ENCODE measurements around the gene SOD1.

The SOD1 gene

DNA sequence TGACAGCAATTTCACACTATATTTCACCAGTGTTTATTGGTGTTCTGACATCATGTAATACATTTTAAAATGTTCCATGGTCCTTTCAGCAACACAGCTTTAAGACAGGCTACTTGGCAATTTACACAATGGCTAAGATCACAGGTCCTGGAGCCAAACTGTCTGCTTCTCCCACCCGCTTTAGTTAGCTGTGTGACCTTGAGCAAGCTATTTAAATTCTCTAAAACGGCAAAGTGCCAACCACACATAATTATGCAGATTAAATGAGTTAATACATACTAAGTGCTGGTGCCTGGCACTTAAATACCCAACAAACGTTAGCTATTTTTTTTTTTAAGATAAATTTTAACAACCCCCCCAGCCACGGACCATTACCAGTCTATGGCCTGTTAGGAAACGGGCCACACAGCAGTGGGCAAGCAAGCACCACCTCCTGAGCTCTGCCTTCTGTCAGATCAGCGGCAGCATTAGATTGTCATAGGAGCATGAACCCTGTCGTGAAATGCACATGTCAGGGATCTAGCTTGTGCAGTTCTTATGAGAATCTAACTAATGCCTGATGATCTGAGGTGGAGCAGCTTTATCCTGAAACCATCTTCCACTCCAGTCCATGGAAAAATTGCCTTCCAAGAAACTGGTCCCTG lies 26.9 kb downstream of the SOD1 start:
- no peak for DNase-seq

DNA sequence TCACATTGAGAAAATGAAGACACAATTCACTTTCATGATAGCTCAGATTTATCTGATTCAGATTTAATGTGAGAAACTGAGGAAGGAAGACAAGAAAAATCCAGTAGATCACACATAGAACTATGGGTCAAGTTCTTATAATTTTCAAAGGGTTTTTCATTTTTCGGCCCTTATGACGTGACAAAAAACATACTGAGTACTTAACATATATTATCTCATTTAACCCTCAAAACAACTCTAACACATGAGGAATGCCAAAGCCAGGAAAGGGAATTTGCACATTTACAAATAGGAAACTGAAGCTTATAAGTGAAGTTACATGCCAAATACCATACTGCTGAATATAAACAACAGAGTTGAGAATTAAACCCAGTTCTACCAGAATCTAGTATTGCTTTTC lies 27.6 kb downstream of the SOD1 start:
- no peak for DNase-seq

DNA sequence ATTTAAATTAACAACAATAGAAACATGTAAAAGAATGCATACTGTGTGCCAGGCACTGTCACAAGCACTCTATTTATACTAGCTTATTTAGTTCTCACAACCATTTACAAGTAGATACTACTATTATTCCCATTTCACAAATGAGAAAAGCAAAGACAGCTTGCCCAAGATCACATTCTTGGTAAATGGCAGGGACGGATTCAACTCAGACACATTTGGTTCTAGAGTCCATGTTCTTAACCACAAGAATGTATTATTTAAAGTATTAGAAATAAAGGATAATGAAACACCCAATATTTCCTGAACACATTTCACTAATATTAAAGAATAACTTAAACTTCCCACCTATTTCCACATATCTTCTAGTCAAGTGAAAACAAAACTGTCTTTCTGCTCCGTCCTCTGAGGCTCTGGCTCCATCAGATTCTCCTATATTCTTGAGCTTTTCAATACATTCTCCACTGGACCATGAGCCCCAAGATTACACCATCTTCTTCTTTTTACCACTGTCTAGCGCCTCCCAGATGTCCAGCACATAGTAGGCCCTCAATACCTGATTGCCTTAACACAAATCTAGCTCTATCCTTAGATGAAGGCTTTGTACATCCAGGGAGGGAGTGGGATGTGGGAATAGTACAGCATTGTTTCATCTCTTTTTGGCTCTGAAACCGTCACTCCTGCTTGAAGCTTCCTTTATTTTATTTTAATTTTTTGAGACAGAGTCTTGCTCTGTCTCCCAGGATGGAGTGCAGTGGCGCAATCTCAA lies 29.3 kb downstream of the SOD1 start:
- no peak for DNase-seq

DNA sequence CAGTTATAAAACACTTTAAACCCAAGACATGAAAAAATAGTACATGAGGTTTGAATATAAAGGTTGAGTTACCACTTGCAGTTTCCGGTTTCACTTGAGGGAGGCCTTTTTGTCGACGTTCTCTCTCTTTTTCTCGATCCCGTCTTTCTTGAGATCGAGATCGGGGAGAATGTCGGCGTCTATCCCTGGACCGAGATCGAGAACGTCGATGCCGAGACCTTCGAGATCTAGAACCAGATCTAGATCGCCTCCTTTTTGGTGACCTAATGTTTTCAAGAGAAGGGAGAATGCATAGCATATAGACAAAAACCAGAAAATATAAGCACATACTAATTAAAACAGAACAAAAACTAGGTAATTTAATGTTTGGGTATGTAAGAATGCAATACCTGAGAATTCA lies 33.7 kb downstream of the SOD1 start:
- DNase-seq = no peak

DNA sequence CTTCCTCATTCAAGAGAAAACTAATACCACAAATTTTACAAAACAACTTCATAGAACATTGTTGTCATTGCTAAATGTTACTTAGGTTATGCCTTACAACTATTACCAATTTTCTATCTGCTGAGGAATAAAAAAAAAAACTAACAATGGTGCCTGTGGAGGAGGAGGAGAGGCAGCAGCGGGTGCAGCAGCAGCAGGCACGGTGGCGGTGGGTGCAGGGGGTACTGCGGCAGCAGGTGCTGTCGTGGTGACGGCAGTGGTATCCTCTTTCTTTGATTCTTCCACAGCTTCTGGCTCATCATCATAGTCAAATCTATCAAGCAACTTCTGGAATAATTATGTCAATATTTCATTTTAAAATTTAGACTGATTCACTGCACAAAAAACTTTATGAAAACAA lies 36.9 kb downstream of the SOD1 start:
- no peak for DNase-seq

DNA sequence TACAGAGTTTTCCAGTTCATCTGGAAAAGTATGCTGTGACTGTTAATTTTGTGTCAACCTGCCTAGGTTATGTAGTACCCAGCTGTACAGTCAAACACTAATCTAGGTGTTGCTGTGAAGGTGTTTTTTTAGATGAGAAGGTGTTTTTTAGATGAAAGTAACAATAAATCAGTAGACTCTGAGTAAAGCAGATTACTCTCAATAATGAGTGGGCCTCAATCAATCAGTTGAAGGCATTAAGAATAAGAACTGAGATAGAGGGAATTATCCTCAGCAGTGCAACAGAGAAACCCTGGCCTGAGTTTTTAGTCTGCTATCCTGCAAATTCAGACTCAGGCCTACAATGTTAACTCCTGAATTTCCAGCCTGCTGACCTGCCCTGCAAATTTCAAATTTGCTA lies 39.0 kb downstream of the SOD1 start:
- DNase-seq = no peak

DNA sequence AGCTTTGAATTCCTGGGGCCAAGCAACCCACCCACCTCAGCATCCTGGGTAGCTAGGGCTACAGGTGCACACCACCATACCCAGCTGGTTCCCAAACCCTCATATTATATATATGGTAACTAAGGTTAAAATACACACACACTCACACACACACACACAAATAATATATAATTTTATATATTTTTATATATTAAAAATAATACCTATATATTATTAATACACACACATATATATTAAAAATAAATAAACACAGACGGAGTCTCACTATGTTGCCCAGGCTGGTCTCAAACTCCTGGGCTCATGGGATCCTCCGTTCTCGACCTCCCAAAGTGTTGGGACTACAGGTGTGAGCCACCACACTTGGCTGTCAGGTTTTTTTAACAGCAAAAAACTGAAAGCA lies 40.5 kb downstream of the SOD1 start:
- no peak for DNase-seq

DNA sequence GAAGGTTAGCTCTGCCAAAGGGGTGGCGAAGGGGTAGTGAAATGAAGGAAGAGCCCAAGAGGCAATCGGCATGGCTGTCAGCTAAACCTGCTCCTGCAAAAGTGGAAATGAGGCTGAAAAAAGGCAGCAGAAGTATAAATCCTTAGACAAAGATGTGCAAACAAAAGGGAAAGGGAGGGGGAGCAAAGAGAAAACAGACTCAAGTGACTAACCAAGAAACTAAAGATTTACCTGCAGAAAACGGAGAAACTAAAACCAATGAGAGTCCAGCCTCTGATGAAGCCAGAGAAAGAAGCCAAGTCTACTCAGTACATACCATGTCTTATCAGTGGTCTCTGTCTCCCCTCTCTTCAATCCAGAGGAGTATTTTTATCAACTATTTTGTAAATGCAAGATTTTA lies 47.1 kb downstream of the SOD1 start:
- DNase-seq = no peak

DNA sequence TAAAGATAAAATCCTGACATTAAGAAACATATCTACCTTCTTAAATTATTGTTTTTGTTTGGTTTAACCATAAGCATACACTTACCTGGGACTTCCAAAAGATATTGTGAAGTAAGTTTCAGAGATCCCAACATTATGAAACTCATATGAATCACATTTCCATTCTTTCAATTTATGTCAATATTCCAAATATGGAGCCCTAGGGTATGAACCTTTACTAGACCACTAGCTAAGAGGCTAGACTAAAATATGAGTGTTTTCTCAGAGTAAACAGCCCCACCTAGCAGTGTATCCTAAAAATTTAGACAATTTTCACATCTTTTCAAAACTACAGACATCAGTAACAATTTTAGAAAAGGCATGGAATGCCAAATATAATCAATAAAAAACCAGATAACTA lies 48.0 kb downstream of the SOD1 start:
- no peak for DNase-seq

DNA sequence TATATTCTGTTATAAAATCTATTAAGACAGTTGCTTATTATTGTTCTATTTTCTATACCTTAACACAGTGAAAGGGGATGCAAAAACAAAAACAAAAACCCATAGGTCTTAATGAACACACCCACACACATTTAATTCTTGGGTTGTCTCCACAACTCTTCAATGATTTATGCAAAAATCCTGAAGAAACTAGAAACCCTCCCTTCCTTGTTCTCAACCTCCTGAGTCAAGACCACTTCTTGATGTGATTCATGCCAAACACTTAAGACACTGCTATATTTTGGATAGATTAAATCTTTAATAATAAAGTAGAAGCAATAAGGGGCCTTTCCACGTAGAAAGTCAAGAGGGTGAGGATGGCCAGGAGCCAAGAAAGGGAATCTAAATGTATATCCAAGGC lies 49.0 kb downstream of the SOD1 start:
- DNase-seq = no peak

DNA sequence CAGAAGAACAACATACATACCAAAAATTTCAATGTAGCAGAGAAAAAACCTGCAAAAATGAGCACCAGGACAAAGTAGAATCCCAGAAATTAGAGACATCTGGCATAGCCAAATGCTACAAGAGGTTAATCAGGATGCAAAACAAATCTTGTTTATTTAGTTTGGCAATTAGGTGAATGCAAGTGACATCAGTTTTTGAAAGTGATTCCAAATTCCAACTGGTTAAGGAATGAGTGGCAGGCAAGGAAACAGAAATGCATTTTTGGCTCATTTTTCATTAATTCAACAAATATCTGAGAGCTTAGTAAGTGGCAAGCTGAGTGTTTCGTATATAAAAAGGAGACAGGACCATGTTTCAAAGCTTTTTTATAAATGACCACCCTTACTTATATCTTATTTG lies 51.1 kb downstream of the SOD1 start:
- no peak for DNase-seq

DNA sequence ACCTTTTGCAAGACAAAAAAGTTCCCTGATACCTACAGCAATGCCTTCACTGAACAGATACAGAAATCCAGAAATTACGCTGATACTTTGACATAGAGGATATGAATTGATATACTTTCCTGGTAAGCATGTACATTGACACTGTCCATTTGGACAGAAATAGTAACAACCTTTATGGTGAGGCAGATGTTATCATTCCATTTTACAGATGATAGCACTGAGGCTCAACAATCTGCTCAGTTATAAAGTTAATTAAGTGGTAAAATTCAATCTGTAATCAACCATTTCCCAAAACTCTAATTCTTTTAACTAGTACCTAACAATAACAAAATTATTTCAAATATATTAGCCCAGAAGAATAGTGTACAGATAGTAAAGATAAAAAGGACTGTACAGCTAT lies 51.8 kb downstream of the SOD1 start:
- no peak for DNase-seq

DNA sequence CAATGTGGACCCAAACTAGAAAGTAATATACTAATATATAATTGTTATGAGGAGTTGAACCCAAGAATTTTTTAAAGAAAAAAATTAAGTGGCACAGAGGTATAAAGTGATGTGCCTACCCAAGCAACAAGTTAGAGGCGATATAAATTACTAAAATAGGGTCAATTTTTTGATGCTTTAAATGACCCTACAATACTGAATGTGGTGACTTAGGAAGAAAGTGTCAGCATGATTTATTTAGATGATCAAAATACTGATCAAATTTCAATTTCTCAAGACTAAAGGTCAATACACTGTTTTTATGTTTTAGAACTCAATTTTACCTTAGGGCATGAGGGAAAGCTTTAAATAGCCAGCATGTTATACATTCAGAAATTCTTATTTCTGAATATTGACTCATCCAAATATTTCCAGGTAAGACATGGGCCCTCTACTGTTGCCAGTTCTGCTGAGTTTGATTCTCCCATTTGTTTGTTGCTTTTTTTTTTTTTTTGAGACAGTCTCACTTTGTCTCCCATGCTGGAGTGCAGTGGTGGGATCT lies 52.3 kb downstream of the SOD1 start:
- DNase-seq = no peak

DNA sequence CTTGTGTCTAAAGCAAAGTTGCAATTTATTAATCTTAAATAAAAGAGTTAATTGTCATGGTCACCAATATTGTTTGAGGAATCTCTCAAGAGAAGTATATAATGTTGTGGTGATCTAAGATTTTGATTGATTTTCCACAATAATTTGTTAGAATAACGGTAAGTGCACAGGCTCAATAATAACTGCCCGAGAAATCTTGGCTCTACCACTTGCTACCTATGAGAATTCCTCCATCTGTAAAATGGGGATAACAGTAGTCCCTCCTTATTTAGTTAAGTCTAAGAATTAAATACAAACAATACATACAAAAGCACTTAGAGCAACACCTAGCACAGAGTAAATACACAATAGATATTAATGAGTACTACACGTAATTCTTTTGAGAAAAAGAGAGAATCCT lies 53.6 kb downstream of the SOD1 start:
- no peak for DNase-seq

DNA sequence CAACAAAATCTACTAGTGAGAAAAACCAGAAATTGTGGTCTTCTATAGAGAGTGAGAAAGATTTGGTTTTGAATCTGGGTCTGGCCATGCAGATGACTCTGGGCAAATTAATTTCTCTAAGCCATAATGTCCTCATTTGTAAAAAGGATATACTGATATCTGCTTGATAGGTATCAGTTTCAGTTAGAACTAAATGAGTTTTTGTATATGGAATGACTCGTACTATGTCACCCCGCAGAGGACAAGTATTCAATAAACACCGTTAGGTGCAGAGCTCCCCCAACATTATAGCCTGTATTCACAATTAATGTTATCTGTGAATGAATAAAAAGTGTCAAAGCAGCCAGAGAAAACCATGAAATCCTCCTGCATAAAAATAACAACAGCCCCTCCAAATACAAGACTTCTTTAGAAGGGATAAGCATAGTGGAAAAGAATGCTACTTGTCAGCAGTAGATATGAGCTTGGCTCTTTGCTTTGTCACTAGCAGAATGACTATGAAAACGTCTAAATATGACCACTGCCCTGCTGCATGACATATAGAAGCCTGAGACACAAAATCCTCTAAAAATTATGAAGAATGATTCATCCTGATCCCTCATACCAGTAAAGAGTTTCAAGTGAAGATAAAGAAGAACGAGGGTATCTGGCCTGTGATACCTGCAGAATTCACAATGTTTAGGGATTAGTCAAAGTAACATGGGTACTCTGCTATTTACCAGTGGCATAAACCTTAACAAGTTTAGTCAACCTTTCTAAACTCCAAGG lies 54.7 kb downstream of the SOD1 start:
- no peak for DNase-seq

DNA sequence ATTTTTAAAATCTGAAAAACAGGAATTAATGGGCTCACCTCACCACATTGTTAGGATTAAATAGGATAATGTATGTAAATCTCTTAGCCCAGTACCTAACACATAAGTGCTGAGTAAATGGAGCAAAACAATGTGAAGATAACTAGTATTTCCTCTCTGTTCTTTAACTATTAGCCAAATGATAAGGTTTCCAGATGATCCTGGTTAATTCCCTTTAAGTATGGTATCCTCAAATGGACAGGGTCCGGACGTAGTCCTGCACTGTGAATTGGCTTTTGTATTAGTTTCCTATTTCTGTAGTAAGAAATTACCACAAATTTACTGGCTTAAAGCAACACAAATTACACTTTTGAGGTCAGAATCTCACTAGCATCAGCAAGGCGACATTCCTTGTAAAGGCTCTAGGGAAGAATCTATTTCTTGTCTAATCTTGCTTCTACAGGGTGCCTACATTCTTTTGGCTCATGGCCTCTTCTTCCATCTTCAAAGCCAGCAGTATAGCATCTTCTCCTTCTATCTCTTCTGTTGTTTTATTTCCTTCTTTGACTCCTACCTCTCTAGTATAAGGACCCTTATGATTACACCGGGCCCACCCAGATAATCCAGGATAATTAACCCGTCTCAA lies 55.4 kb downstream of the SOD1 start:
- DNase-seq = no peak

DNA sequence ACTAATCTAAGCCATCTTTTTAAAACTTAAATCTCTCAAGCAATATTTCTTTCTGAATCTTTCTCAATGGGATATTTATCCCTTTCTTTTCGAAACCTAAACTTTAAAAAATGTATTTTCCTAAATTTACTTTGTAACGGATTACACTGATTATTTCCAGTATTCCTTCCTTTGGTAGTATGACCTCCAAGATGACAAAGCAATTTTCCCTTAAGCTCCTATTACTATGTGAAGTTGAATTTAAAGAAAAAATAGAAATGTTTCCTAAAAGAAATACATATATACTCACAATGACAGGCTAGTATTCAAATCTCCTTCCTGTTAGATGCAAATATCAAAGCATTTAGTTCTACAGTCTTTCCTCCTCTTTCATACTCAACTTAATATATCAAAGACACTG lies 56.6 kb downstream of the SOD1 start:
- DNase-seq = no peak

Measured in inflammatory macrophage treated with lipopolysaccharide for 4 hours (primary cell).